ENCODE data around the gene EME1.
"Not testable (repeated sequence)": the region's sequence is repeated elsewhere in the genome, so short reads cannot be mapped to it uniquely, and the experiment has no call there.

The EME1 gene

DNA sequence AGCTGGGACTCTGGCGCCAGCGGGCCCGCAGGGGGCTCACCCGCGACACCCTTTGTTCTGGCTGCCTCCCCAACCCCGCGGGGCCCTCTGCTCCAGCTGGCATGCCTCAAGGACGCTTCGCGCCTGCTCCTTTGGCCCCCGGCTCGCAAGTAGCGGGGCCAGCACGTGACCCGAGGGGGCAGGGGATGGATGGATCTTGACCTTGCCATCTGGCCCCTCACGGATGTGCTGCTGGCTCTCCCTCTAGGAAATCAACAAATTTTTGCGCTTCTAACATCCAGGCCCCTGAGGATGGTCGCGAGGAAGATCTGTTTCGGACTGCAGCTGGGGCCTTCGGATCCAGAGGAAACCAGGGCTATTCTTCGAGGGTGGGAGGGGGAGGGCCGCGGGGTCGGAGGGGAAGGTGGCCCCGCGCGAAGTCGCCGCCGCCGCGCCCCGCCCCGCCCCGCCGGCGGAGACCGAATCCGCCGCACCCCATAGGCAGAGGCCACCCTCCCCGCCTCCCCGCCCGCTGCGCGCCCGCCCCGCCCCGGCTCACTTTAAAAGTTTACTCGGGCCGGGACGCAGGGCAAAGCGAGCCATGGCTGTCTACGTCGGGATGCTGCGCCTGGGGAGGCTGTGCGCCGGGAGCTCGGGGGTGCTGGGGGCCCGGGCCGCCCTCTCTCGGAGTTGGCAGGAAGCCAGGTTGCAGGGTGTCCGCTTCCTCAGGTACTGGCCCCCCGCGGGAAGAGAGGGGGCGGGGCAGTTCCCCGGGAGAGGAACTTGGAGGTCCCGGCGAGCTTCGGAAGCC is 52.8 kb downstream of the EME1 start, which contains the start of gene ACSF2:
Gene ACSF2, plus strand, starts transcription at position 537 of the 790 bp plus-strand sequence. Its CDS starts 44 bp downstream, at position 581.
- TF ChIP-seq, protein P1, sequence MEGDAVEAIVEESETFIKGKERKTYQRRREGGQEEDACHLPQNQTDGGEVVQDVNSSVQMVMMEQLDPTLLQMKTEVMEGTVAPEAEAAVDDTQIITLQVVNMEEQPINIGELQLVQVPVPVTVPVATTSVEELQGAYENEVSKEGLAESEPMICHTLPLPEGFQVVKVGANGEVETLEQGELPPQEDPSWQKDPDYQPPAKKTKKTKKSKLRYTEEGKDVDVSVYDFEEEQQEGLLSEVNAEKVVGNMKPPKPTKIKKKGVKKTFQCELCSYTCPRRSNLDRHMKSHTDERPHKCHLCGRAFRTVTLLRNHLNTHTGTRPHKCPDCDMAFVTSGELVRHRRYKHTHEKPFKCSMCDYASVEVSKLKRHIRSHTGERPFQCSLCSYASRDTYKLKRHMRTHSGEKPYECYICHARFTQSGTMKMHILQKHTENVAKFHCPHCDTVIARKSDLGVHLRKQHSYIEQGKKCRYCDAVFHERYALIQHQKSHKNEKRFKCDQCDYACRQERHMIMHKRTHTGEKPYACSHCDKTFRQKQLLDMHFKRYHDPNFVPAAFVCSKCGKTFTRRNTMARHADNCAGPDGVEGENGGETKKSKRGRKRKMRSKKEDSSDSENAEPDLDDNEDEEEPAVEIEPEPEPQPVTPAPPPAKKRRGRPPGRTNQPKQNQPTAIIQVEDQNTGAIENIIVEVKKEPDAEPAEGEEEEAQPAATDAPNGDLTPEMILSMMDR (conservative IDR thresholded peaks at IDR 0.05; ENCODE audit: low read depth, low read length): no peak
- DNase-seq (ENCODE audit: low read depth): peak; percentile 41
- peak within 1 kb of the TSS; percentile 71 for H3K4me3 ChIP-seq (ENCODE audit: low read depth, low read length)

DNA sequence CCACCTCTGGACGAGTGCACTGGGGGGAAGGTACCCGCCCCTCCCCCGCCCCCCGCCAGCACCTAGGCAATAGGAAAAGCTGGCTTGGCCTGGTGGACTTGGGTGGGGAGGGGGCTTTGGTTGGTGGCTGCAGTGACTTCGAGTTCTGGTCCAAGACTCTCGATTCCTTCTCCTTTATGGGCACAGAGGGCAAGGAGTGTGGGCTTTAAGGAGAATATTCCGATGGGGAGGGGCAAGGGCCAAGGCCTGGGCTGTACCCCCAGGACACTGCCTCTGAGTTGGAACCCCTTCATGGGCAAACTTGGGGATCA is 53.4 kb downstream of the EME1 start:
- TF ChIP-seq, protein P1 (conservative IDR thresholded peaks at IDR 0.05; ENCODE audit: low read depth, low read length): no peak
- H3K4me3 ChIP-seq (ENCODE audit: low read depth, low read length): peak overlapping the region; percentile 71
- DNase-seq (ENCODE audit: low read depth): no peak

DNA sequence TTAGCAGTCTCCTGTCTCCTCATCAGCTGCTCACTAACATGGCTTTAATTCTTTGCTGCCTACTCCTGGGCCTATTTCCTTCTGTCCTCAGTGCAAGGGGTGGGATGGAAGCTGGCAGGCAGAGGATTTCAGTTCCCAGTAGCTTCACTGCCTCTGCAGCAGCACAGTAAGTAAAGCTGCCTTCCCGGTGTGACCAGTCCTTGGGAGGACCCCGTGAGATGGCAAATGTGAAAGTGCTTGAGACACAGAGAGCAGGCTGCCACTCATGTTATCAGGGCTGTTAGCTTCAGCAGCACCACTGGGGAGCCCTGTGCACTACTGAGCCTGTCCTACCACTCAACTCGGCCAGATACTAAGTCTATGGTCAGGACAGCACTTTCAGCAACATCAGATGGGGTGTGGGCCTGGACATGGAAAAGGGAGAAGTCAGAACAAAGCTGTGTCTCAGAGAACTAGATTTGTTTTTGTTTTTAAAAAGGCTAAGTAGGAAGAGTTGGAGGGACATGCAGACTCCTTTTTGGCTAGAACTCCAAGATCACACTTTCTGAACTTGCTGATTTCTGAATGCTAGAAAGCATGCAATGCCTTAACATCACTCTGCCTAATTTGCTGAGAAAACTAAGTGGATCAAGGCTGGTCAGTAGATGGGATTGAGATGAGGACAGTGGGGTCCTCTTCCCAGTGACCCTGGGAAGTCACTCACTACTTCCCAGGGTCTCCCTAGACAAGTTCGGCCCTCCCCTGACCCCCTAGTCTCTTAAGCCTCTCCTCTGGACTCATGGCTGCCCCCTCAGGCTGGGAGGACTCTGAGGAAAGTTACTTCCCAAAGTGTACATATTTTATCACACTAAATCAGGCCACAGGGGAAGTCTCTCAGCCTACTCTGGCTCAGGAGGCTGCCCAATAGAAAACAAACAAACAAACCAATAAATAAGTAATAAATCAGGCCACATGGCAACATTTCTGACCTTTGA is 54.1 kb downstream of the EME1 start:
- H3K4me3 ChIP-seq (ENCODE audit: low read depth, low read length): peak overlapping the region; percentile 71
- DNase-seq (ENCODE audit: low read depth): peak; percentile 40
- TF ChIP-seq, protein P1 (conservative IDR thresholded peaks at IDR 0.05; ENCODE audit: low read depth, low read length): peak; percentile 38

DNA sequence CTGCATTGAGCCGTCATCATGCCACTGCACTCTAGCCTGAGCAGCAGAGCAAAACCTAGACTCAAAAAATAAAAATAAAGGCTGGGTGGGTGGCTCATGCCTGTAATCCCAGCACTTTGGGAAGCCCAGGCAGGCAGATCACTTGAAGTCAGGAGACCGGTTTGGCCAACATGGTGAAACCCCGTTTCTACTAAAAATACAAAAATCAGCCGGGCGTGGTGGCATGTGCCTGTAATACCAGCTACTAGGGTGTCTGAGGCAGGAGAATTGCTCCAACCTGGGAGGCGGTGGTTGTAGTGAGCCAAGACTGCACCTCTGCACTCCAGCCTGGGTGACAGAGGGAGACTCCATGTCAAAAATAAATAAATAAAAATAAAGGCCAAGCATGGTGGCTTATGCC is 55.1 kb downstream of the EME1 start:
- DNase-seq (ENCODE audit: low read depth); H3K4me3 ChIP-seq (ENCODE audit: low read depth, low read length): not testable (repeated sequence)

DNA sequence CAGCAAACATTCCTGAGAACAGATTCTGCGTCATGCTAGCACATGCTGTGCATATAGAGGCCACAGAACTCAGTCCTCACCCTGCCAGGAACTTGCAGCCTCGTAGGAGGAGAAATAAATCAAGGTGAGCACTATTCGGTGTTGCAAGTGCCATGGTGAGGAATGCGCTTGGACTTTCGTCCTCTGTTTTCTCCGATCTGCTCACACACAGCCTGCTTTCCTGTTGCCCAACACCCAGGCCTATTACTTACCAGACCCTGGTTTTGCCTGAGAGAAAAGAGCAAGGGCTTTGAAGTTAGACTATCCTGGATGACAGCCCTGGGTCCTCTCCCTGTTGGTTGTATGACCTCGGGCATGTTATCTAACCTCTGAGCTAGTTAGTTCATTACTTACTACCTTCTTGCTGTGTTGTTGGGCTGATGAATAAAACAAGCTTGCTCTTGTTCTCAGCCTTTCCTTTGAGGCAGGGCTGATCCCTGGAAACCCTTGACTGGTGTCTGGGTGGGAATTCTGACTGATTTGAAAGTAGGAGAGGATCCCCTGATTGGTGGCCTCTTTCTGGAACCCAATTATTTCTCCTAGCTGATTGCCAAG is 55.9 kb downstream of the EME1 start:
- peak; percentile 62 for DNase-seq (ENCODE audit: low read depth)
- no peak overlapping the region for H3K4me3 ChIP-seq (ENCODE audit: low read depth, low read length)
- TF ChIP-seq, protein P1 (conservative IDR thresholded peaks at IDR 0.05; ENCODE audit: low read depth, low read length): no peak

DNA sequence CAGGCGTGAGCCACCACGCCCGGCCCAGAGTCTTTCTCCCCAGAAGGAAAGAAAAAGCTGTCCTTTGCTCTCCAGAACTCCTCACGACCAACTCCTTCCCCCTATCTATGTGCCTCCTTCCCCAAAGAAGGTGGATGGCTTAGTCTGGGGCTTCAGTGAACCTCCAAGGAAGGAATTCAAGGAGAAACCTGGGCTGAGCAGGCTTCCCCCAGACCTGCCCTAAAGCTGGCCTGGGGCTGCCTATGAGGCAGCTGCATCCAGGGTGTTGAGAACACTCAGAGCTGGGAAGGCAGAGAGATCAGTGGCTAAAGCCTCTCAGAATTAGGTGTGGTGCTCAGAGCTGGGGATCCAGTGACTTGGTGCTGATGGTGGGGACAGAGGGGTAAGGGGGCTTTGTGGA is 56.8 kb downstream of the EME1 start:
- no peak for DNase-seq (ENCODE audit: low read depth)
- TF ChIP-seq, protein P1 (conservative IDR thresholded peaks at IDR 0.05; ENCODE audit: low read depth, low read length): no peak
- H3K4me3 ChIP-seq (ENCODE audit: low read depth, low read length): no peak overlapping the region

Data from choroid plexus epithelial cell (primary cell).